Fibroblast of the conjunctiva (primary cell): ENCODE measurements around the gene MT2A.
A peak's percentile ranks its signal among the peaks of the same experiment; 100 is the strongest.
"Not testable (repeated sequence)": the region's sequence is repeated elsewhere in the genome, so short reads cannot be mapped to it uniquely, and the experiment has no call there.

Experiments used
- DNase-seq: peaks from one replicate; pipeline ENCODE4 v3.0.0-alpha.2; 2010; ENCODE audit warnings: low read depth

The MT2A gene

GRCh38 chr16:56608043-56608875 lies at the start of gene MT2A:
Gene MT2A (plus strand): TSS chr16:56608584. CDS start chr16:56608656, 72 bp downstream.
- peak; percentile 94 for DNase-seq

DNA sequence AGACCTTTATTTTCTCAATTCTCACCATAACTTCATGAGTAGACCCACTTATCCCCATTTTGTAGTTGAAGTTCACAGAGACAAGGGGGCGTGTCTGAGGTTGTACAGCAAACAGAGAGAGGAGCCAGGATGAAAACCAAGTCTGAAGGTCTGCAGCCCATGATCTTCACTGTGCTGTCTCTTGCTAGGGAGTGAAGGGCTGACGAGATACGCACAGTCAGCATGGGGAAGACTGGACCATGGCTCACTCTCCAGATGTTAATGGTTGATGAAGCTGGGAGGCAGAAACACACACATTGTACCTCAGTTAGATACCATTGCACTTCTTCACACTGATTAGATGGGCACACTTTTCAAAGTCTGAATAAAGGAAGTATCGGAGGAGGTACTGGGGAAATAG lies 49.3 kb upstream of the MT2A start:
- no peak for DNase-seq

DNA sequence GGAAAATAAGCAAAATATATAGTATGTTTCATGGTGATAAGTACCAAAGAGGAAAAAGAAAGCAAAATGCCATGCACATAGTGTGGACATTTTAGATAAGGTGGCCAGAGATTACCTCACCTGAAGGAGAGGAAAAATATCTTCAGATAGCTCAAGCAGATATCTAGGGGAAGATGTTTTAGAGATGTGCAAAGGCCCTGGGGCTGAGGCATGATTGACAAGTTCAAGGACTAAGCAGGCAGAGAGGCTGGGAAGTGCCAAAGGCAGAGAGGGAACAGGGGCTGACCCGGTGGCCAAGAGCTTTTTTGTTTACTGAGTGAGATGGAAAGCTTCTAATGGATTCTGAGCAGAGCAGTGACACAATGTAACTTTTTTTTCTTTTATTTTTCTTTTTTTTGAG lies 47.9 kb upstream of the MT2A start:
- no peak for DNase-seq

- DNase-seq: no peak
Observed at GRCh38 chr16:56561126-56561525, 47.3 kb upstream of the MT2A start.

DNA sequence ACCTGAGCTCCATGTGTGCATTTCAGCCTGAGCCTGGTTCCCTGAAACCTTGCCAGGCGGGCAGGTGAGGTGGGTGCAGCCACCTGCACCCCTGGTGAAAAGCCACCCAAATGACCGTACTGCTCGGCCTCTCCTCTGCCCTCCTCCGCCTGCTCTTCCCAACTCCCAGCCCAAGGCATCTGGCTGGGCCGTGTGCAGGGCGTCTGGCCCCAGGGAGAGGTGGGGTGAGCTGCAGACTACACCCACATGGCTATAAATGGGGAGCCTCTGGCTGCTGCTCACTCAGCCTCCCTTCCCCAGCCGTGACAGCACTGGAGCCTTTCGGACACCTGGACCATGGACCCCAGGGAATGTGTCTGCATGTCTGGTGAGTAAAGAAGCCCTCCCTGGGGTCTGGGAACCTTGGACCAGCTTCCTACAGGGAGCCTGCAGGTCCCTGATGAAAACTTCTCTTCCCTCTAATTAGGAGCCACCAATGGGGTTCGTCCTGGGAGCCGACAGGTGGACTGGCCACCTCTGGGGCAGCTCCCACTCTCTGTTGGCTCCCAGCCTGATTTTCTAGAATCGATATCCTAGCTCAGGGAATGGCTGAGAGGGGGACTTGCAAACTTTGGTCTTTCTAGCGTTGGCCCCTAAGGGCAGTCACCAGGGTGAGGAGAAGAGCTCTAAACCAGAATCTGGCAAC lies 43.4 kb upstream of the MT2A start, which contains the start of gene MT4:
Gene MT4, plus strand, starts transcription at position 281 of the 685 bp plus-strand sequence. Its CDS starts 56 bp downstream, at position 337.
- DNase-seq: no peak

DNA sequence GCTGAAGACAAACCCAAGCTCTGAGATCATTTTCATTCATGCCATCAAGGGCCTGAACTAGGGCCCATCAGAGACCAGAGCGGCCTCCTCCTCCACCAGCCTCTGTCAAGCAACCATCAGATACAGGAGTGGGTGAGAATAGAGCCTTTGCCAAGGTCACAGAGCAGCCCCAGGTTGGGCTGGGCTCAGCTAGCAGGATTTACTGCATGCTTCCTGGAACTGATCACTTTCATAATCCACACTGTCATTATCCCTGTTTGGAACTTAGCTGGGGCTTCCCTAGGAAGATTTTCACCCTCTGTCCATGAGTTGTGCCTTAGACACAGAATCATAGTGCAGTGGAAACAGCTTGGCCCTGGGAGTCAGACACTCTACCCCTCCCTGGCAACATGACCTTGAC lies 38.4 kb upstream of the MT2A start:
- DNase-seq: no peak

GRCh38 chr16:56571525-56571924 lies 36.9 kb upstream of the MT2A start:
- DNase-seq: no peak

GRCh38 chr16:56574625-56575024 lies 33.8 kb upstream of the MT2A start:
- DNase-seq: no peak

DNA sequence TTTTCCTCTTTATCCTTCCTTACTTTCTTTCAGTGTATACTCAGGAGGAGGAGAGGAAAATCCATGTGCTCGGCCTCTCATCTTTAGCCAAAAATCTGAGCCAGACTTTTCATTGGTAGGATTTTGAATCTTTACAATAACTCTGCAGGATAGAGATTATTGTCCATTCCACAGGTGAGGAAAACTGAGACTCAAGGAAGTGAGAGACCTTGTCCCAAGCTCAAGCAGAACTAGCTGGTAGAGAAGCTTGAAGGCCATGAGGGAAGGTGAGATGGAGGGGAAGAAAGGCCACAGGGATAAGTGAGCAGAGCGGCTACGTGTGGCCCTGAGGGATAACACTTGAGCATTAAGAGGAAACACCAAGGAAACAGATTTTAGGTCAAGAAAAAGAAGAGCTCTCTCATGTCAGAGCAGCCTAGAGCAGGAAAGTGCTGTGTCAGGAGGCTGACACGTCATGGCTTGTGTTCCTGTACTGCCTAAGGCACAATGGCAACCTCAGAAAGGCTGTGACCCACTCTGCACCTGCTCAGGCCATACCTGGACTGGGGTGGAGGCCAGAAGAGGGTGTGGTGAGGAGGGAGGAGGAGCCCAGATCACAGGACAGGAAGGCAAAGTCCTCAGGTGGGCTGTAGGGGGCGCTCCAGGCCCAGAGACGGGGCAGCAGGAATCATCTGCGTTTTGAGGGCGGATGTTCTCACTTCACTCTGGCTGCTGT lies 31.6 kb upstream of the MT2A start:
- peak; percentile 39 for DNase-seq

DNA sequence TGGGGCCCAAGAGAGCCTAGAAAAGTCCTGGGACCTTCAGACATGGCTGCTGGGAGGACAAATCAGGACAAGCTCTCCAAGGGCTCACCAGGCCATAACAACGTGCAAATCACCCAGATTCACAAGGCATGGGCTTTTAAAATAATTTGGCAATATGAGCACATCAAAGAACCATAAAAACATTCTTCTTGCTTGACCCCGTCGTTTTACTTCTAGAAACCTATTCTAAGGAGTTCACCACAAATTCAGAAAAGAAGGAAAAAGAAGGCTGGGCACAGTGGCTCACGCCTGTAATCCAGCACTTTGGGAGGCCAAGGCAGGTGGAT lies 31.1 kb upstream of the MT2A start:
- DNase-seq: no peak

- DNase-seq: no peak
Observed at GRCh38 chr16:56580391-56581048, 27.9 kb upstream of the MT2A start.

- not testable (repeated sequence) for DNase-seq
Observed at GRCh38 chr16:56582911-56583310, 25.5 kb upstream of the MT2A start.

GRCh38 chr16:56583351-56584168 lies 24.8 kb upstream of the MT2A start:
- no peak for DNase-seq

- no peak for DNase-seq
Observed at GRCh38 chr16:56584276-56584675, 24.1 kb upstream of the MT2A start.

DNA sequence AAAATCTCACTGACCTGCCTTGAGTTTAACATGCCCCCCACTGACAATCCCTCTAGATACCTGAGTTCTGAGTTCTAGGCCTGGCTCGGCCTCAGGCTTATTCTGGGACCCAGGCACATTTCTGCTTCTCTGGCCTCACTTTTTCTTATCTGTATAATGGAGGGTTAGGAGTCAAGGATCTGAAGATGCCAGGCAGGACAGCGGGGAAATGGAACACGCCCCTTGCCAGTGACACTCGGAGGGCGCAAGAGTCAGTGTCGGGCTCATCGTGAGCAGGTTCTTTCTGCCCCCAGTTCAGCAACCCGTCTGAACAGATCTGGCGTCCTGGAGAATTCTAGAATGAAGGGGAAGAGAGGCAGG lies 19.6 kb upstream of the MT2A start:
- no peak for DNase-seq

DNA sequence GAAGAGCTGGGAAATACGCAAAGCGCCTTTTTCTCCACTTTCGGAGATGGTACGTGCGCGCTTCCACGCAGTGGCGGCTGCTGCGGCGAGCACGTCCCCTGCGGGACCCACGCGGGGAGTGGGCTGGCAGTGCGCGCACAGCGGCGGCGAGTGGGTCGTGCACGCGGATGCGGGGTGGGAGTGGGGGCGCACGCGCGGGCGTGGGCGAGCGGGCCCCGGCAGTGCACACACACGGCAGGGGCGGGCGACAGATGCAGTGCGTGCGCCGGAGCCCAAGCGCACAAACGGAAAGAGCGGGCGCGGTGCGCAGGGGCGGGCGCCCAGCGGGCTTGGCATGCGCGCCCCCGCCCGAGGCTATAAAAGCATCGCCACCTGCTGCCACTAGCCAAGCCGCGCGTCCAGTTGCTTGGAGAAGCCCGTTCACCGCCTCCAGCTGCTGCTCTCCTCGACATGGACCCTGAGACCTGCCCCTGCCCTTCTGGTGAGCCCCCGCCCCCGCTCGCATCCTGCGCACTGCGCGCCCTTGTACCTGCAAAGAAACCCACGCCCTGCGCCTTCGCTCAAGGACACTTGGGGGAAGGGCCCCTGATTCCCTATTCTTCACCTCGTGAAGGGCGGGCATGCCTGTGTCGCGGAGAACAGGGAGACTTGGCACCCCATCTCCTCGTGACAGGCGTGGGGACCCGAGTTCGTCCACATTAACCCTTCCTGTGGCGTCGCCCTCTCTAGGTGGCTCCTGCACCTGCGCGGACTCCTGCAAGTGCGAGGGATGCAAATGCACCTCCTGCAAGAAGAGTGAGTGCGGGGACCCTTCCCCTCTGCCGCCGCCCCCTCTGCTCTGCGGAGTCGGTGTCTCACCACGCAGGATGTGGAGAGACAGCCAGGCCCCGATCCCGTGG lies 19.0 kb upstream of the MT2A start, which contains the start of gene MT3:
Gene MT3, plus strand, starts transcription at position 388 of the 899 bp plus-strand sequence. Its CDS starts 63 bp downstream, at position 451.
- DNase-seq: no peak

DNA sequence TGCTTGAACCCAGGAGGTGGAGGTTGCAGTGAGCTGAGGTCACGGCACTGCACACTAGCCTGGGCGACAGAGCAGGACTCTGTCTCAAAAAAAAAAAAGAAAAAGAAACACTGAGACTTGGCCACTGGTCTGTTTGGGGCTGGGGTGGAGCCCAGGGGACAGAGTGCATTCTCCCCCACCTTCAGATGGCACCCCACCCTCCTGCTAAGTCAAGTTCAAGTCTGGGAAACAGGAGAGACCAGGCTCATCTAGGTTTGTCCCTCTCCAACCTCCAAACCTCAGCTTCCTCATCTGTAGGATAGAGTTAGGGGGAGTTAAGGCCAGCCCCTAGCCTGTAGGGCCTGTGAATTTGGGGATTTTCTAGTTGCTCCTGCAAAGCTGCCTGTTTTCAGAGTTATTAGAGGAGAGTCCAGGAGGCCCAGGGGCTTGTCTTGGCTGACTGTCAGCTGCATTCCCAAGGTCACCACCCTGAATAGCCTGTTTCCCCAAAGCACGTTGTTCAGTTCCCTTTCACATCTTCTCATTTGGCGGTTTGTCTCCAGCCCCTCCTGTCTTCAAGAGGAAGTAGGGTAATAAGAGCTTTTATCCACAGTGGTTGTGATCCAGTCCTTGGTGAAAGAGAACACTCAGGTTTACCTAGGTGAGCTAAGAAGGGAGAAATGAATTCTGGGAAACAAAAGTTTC lies 16.9 kb upstream of the MT2A start:
- DNase-seq: no peak

DNA sequence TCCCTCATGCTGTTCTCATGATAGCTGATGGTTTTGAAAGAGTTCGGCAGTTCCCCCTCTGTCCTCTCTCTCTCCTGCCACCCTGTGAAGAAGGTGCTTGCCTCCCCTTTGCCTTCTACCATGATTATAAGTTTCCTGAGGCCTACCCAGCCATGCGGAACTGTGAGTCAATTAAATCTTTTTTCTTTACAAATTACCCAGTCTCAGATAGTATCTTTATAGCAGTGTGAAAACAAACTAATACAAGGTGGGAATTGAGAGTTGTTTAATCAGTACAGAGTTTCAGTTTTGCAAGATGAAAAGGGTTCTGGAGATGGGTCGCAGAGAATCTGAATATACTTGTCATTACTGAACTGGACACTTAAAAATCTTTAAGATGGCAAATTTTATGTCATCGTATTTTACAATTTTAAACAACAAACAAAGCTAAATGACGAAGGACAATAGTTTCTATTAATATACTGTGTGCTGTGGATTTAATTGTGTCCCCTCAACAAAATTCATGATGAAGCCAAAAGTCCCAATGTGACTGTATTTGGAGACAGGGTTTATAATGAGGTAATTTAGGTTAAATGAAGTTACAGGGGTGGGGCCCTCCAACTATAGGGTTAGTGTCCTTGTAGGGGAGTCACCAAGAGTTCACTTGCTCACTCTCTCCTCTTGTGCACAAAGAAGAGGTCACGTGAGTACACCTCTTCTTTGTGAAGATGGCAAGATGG lies 14.7 kb upstream of the MT2A start:
- DNase-seq: no peak

DNA sequence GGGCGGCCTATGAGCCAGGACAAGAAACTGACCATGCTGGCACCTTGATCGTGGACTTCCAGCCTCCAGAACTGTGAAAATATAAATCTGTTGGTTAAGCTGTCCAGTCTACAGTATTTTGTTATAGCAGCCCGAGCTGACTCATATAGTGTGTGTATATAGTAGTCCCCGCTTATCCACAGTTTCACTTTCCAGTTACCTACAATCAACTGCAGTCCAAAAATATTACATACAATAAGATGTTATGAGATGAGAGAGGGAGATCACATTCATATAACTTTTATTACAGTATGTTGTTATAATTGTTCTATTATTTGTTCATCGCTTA lies 14.1 kb upstream of the MT2A start:
- no peak for DNase-seq
